ENCODE results near the gene ARL10. TPM values are rescaled to one million over a fixed set of nuclear protein-coding genes. Genes with fewer than 3 reads are reported as not detected.

Gene ARL10
- total and polyA plus RNA-seq, 4 donors = 0.35 to 2.2 (median 1.5) TPM

DNA sequence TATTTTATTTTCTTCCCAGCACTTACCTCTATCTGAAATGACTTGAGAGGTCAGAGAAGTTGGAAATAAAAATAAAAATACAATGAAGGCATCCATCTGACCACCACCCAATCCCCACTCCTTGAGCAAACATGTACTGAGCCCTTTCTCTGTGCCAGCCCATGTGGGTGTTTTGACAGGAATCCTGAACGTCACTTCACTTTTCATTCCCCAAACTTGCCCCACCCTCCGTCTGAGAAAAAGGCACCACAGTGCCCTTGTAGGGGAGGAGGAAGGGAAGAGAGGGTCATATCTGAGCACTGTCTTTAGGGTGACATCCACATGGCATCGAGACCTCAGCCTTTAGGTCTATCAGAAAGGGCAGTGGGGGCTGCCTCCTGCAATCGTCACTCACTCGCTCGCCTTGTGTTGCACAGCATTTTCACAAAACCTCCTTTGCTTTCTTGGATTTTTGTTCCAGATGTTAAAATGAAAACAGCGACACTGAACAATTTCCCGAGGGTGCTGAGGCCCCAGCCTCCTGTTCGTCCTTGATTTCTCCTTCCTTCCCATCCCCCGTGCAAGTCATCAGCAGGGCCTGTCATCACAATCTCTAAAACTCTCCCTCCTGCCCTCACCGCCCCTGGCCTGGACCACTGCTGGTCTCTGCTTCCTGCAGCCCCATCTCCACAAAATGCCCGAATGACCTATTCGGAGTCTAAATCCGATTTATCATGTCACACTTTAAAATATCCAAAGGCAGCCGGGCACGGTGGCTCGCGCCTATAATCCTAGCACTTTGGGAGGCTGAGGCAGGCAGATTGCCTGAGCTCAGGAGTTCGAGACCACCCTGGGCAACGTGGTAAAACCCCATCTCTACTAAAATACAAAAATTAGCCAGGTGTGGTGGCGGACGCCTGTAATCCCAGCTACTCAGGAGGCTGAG lies 36.3 kb downstream of the ARL10 start:
- no peak for DNase-seq (ENCODE audit: low spot score)
- no peak overlapping the region for H3K9ac ChIP-seq (ENCODE audit: low read depth in 1 of 2, low read length in 2 of 2)

DNA sequence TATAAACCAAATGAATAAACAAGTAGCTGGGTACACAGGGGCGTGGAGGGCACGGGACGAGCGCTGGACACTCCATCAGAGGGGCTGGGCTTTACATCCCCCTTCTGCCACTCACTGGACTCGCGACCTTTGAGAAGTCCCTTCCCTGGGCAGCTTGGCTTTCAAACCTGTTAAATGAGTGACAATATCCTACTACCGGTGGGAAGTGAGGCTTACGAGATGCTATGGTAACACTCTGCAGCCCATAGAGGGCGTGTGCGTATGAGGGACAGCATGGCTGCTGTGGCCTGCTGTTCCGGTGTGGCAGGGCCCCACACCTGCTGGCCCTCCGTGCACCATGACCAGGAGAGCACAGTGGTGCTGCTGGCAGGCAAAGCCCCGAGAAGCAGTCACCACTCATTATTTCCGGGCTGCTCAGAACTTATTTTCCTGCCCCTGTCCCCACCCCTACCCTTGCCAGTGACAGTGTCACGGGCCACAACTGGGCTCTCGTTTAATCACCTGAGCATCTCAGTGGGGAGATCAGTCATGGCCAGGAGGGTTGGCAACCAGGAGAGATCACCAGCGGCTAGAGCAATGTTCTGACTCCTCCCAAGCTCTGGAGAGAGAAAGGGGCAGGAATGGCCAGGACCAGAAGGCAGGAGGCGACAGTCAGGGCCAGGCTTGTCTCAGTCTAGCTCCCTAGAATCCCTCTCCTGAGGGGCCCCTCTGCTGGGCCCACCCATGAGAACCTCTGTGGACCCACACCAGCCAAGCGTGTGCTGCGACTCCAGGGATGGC lies 40.6 kb downstream of the ARL10 start:
- Histone ChIP-seq H3K27ac (ENCODE audit: low read depth in 1 of 2, low read length in 2 of 2) (no peak overlapping the region), H3K36me3 (ENCODE audit: control insufficient read depth in 4 of 4, insufficient read depth in 3 of 4, low read depth in 1 of 4, low read length in 3 of 4) (peaks cover 3 to 28% (median 8%) of the 10 kb centered on the region in 4 donors), H3K9me3 (ENCODE audit: control insufficient read depth in 4 of 4, low read length in 3 of 4) (no peaks in the 10 kb centered on the region), H3K9ac (ENCODE audit: low read depth in 1 of 2, low read length in 2 of 2) (no peak overlapping the region), H3K4me1 (ENCODE audit: control insufficient read depth in 4 of 4, insufficient read depth in 4 of 4, low read length in 3 of 4) (peaks cover 0 to 3% (median 2%) of the 10 kb centered on the region in 4 donors), H3K27me3 (ENCODE audit: control insufficient read depth in 4 of 4, insufficient read depth in 4 of 4, low read length in 3 of 4) (no peaks in the 10 kb centered on the region), H3K4me3 (ENCODE audit: low read depth in 1 of 3, low read length in 3 of 3) (no peak overlapping the region)
- no peak for TF ChIP-seq HNF4A (conservative IDR thresholded peaks at IDR 0.05)
- TF ChIP-seq RAD21 (IDR thresholded peaks at IDR 0.05) = no peak
- TF ChIP-seq FOXA2 (IDR thresholded peaks at IDR 0.05) = no peak
- TF ChIP-seq SP1 (IDR thresholded peaks at IDR 0.05) = no peak
- no peak for TF ChIP-seq TAF1 (conservative IDR thresholded peaks at IDR 0.05)
- TF ChIP-seq EGR1 (IDR thresholded peaks at IDR 0.05; ENCODE audit: low read depth in 2 of 2) = no peak
- WGBS = 87% methylated on average over 20 of the region's 20 CpGs
- DNase-seq (ENCODE audit: low spot score) = no peak

More for the DNA sequence above, 36.3 kb downstream of the ARL10 start:
- no peaks in the 10 kb centered on the region for H3K9me3 ChIP-seq (ENCODE audit: control insufficient read depth in 4 of 4, low read length in 3 of 4)
- no peak overlapping the region for H3K27ac ChIP-seq (ENCODE audit: low read depth in 1 of 2, low read length in 2 of 2)
- WGBS = 93% methylated on average over 22 of the region's 22 CpGs
- no peak for TF ChIP-seq RAD21 (IDR thresholded peaks at IDR 0.05)
- no peak for TF ChIP-seq CTCF (IDR thresholded peaks at IDR 0.05; ENCODE audit: low read depth, low read length, missing input control)
- no peak for TF ChIP-seq ATF3 (IDR thresholded peaks at IDR 0.05)
- TF ChIP-seq, protein P1, sequence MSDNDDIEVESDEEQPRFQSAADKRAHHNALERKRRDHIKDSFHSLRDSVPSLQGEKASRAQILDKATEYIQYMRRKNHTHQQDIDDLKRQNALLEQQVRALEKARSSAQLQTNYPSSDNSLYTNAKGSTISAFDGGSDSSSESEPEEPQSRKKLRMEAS (IDR thresholded peaks at IDR 0.05) = no peak
- TF ChIP-seq SP1 (IDR thresholded peaks at IDR 0.05) = no peak
- no peak for TF ChIP-seq FOXA2 (IDR thresholded peaks at IDR 0.05)
- no peak for TF ChIP-seq GABPA (IDR thresholded peaks at IDR 0.05 in 1 of 2, conservative IDR thresholded peaks at IDR 0.05 in 1 of 2)
- H3K27me3 ChIP-seq (ENCODE audit: control insufficient read depth in 4 of 4, insufficient read depth in 4 of 4, low read length in 3 of 4) = no peaks in the 10 kb centered on the region
- H3K4me3 ChIP-seq (ENCODE audit: low read depth in 1 of 3, low read length in 3 of 3) = no peak overlapping the region
- peaks cover 0 to 3% (median 2%) of the 10 kb centered on the region in 4 donors for H3K4me1 ChIP-seq (ENCODE audit: control insufficient read depth in 4 of 4, insufficient read depth in 4 of 4, low read length in 3 of 4)
- peaks cover 1 to 16% (median 4%) of the 10 kb centered on the region in 4 donors for H3K36me3 ChIP-seq (ENCODE audit: control insufficient read depth in 4 of 4, insufficient read depth in 3 of 4, low read depth in 1 of 4, low read length in 3 of 4)

DNA sequence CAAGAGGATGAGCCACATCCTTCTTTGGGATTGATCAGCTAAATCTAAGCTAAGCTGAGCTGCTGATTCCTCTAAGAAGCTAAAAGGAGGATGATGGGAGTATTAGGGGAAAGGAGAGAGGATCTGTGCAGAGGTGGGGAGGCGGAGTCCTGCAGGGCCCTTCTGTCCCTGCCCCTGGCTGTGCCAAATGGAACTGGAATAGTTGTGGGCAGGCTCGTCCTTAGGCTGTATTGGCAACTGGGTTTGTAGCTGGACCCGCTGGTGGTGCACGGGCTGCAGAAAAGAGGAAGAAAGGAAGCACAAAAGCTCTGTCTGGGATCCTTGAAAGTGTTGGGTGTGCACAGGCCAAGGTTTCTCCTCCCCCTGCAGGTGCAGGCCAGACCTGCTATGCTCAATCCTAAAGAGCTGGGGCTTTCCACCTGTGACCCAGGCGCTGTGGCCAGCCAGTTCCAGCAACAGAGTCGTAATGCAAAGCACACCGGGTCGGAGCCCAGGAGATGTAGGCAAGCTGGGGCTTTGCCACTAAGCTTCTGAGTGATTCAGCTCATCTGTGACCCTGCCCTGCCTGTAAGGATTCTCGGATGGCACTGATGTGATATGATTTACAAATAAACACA lies 41.3 kb downstream of the ARL10 start:
- Histone ChIP-seq H3K36me3 (ENCODE audit: control insufficient read depth in 4 of 4, insufficient read depth in 3 of 4, low read depth in 1 of 4, low read length in 3 of 4) (peaks cover 3 to 28% (median 8%) of the 10 kb centered on the region in 4 donors), H3K27ac (ENCODE audit: low read depth in 1 of 2, low read length in 2 of 2) (no peak overlapping the region), H3K4me1 (ENCODE audit: control insufficient read depth in 4 of 4, insufficient read depth in 4 of 4, low read length in 3 of 4) (peaks cover 0 to 3% (median 2%) of the 10 kb centered on the region in 4 donors), H3K9ac (ENCODE audit: low read depth in 1 of 2, low read length in 2 of 2) (no peak overlapping the region), H3K9me3 (ENCODE audit: control insufficient read depth in 4 of 4, low read length in 3 of 4) (no peaks in the 10 kb centered on the region), H3K27me3 (ENCODE audit: control insufficient read depth in 4 of 4, insufficient read depth in 4 of 4, low read length in 3 of 4) (no peaks in the 10 kb centered on the region), H3K4me3 (ENCODE audit: low read depth in 1 of 3, low read length in 3 of 3) (no peak overlapping the region)
- TF ChIP-seq CTCF (IDR thresholded peaks at IDR 0.05; ENCODE audit: low read depth, low read length, missing input control) (no peak), REST (IDR thresholded peaks at IDR 0.05) (no peak)
- no peak for DNase-seq (ENCODE audit: low spot score)
- WGBS = 89% methylated on average over 9 of the region's 9 CpGs
